HG03039 (cell line): Measurements from ENCODE around the gene ARHGEF10L.

Experiments
- ATAC-seq: cut with Tn5 transposase; IDR thresholded peaks from one replicate; pipeline ENCODE4 v1.9.1; 2021; ENCODE audit warnings: mild to moderate bottlenecking, moderate library complexity; ENCODE audit not compliant: unreplicated experiment

ARHGEF10L gene

DNA sequence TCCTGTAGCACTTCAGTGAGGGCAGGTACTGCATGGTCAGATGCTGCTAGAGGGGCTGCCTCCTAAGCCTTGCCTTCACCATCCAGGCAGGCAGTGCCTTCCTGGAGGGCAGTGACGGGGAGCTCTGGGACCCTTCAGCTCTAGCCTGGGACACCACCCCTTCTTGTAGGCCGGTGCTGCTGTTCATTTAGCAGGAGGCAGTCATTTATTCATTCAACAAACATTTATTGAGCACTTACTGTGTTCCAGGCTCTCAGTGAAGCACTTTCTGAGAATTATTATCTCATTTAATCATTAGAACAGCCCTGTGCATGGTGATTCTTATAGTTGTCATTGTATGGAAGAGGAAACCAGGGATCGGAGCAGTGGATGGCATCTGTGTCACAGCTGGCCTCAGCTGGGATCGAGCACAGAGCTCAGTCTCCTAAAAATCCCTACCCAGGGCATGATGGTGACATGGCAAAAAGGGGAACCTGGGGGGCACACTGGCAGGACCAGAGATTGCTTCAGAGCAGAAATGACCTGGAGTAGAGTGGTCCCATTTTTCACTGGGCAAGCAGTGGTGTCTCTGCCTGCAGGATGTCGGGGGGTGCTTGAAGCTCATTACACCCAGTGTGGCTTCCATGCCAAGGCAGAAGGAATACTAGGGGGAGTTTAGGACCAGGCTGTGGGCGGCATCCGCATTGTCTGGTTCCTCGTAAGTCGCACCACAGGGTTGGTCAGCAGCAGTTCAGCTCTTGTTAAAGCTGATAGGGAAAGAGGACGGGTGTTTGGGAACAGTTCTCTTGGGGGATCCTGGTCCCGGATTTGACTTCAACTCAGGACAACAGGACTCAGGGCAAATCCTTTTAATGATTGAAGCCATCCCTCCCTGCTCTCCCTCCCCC is 28.8 kb downstream of the ARHGEF10L start:
- no peak for ATAC-seq

DNA sequence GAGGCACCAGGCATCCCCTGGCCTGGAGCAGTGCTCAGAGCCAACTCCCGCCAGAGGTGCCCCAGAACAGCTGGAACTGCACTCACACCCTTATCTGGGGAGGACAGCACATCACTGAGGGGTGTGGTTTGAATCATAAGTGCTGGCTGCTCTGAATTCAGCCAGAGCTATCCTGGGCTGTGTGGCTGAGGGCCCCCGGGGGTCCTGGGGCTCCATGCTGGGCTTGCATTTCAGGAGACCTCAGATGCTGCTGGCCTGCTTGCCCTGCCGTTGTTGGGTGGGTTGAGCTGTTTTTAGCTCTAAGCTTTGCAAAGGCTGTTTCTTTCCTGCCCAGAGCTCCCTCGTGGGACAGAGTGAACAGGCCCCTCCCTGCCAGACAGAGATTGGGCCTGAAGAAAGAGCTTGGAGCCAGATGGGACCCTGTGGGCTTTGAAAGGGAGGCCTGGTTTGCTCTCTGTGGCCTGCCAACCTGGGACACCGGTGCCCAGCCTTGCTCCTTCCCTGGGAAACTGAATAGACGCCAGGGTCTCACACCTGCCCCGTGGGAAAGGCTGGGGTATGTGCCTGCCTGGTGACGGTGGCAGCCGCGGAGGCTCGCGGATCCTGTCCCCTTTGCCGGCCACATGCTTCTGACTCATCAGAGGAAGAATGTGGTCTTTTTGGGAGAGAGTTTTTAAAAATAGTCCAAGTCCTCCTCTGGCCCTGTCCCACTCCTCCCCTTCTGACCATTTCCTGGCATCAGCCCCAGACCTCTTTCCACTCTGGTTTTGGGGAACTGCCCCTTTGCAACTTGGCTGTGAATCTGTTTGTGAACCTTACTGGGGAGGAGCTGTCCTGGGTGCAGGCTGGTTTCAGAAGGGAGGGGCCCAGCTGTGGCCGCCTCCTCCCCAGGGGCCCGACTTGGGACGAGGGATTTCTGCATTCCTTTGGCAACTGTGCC is 30.0 kb downstream of the ARHGEF10L start:
- ATAC-seq, result no peak

DNA sequence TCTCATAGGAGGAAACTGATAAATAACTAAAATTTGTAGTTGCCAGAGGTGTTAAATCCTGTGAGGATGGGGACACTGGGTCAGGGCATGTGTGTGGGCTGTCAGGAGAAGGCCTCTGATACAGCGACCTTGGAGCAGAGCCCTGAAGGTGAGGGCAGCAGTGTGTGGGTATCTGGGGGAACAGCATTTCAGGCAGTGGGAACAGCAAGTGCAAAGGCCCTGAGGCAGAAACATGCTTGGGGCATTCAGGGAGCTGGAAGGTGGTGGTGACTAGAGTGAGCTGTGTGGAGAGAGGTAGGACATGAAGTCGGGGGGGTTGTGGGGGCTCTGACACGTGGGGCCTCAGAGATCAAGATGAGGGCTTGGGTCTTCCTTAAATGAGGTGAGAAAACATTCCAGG is 30.7 kb downstream of the ARHGEF10L start:
- no peak for ATAC-seq

DNA sequence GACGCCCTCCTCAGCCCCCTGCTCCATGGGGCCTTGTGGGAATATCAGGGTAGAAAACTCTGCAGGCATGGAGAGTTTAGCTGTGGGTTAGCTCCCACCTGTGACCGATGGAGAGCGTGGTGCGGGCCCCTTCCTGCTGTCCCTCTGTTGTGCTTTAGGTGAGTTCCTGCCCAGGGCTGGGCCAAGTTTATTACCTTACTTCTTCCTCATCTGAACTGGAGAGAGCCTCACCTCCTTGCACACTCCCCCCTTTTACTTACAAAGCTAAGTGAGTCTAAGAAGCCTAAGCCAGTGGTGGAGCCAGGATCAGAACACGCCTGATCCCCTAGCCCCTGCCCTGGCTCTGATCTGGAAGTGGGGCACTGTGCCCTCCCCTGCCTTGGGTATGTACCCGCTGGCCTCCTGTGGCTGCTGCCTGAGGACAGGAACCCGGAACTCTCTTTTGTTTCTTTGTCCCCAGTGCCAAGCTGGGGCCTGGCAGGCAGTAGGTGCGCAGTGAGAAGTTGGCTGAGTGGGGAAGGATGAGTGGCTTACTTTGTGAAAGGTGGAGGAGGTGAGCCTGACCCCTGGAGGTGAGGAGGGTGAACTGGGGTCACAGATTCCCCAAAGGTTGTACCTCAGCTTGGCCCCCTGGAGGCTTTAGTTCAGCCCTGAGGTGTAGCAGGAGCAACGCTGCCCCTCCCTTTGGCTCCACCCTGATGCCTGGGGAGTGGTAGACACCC is 32.9 kb downstream of the ARHGEF10L start:
- no peak for ATAC-seq

DNA sequence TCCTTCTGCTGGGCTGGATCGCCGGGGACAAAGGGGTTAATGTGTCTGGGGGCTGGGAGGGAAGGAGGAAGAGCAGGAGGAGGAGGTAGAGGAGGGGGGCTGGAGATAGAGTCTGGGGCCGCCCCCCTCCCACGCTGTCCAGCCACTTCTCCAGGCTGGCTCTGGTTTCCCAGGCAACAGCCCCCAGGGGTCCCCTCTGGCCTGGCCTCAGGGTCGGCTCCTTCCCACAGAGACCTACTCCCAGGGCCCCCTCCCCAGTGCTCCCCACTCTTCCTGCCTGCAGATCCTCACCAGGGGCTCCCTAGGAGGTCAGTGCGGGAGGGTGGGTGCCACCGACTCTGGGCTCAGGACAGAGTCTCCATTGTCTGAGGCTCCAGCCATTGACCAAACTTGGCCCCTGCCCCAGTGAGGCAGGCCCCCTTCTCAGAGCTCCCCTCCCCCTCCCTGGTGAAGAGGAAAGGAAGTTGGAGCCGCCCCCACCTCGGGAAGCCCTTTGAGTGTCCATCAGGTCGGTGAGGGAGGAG is 34.1 kb downstream of the ARHGEF10L start:
- ATAC-seq, result no peak

DNA sequence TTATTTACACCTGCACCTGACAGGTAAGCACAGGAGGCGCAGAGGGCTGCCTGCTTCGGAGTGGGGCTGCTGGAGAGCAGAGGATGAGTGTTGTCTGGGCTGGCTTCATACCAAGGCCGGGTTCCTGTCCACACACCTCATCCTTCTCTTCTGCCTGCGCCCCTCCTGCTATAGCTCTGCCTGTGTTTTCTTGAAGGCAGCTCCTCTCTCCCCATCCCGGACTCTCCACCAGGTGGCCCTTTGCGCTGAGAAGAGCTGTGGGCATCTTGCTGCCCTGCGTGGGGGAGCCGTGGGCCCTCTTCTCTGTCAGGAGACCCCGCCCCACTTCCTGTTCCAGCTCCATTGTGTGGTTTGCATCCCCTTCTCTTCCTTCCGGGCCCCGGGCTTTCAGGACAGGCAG is 35.0 kb downstream of the ARHGEF10L start:
- ATAC-seq, result no peak

DNA sequence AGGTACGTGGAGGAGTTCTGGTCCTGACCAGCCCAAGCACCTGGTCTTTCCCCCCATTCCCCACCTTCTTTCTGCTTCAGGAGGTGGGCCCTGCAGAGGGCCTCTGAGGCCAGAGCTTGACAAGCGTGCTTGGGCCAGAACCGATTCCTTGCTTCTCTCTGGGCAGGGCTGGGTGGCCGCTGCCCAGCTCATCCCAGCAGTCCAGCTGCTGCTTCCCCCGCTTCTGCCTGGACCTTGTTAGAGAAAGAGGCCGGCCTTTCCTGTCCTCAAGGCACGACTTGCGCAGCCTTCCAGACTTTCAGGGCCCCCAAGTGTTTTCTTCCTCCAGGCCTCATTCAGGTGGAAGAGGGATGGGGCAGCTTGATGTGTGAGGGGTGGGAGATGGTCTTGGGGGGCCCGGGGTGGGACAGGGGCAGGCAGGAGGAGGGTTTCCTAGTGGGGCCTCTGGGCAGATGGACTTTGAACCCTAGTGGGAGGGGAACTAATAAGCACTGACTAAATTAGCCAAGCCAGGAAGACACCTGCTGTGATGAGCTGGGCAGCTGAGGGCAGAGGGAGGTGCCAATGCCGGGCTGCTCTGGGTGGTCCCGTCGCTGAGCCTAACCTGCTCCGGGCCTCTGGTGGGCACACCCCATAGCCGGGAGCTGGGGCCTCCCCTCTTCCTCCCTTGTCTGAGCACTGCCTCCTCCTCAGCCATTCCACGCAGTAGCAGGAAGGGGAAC is 36.5 kb downstream of the ARHGEF10L start:
- ATAC-seq, result no peak

DNA sequence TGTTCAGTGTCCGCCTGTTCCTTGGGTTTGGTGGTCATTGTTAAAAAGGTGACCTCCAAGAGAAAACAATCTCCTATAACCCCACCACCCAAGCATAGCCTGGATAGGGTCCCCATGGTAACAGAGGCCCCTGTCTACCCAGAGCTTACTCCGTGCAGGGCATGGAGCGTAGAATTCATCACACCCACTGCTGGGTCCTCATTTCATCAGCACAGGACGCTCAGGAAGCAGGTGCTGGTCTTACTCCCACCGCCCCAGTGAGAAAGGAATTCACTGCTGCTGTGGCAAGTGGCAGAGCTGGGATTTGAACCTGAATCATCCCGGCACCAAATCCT is 37.0 kb downstream of the ARHGEF10L start:
- ATAC-seq, result no peak

DNA sequence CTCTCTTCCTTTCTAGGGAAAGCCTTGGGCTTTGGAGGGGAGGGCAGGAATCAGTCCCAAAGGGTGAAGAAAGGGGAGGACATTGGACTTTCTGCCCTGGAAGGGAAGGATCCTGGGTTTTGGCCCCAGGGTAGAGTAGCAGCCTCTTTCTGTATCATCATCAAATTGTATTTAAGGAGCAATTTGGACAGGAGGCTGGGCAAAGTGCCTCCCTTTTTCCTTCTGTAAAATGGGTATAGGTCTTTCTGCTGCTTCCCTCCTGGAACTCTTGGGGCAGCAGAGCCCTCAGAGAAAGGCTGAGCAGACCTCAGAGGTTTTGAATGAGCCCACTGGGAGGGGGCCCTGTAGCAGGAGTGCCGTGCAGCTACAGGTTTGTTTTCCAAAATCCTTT is 38.4 kb downstream of the ARHGEF10L start:
- no peak for ATAC-seq

DNA sequence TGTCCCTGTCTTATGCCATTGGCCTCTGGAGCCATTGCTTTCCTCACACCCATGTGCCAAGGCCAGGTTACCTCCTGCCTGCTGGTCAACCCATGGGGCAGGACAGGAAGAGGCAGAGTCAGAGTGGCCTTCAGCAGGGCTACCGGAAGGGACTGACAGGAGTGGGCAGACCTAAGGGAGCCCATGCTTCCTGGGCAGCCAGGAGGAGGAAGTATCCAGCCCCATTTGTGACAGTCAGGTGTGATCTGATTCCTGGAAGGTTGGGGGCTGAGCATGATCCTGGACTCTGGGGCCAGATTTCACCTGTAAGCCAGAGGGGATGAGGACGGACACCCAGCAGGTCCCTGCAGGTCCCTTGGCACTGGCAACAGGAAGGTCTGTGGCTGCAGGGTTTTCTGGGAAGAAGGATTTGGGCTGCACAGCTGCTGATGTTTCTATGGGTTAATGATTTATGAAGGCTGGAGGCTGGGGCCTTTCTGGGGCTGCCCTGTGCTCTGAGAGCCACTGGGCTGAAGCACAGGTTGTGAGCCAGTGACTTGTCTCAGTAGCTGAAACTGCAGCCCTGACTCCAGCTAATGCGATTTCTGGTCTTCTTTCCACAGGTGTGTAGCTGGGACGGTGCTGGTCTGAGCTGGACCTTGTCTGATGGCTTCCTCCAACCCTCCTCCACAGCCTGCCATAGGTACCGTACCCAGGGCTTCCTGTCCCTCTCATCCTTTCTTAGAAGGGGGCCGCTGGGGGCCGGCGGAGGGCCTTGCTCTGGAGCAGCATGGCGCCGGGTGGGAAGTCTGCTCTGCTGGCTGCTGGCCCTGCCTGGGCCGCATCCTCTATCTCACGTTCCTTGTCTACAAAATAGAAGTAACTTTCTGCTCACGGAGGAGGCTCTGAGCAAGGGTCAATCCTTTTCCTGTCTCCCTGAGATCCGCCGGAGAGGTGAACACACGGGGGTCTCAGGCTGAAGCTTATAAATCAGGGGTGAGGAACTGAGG is 40.7 kb downstream of the ARHGEF10L start:
- ATAC-seq, result no peak

DNA sequence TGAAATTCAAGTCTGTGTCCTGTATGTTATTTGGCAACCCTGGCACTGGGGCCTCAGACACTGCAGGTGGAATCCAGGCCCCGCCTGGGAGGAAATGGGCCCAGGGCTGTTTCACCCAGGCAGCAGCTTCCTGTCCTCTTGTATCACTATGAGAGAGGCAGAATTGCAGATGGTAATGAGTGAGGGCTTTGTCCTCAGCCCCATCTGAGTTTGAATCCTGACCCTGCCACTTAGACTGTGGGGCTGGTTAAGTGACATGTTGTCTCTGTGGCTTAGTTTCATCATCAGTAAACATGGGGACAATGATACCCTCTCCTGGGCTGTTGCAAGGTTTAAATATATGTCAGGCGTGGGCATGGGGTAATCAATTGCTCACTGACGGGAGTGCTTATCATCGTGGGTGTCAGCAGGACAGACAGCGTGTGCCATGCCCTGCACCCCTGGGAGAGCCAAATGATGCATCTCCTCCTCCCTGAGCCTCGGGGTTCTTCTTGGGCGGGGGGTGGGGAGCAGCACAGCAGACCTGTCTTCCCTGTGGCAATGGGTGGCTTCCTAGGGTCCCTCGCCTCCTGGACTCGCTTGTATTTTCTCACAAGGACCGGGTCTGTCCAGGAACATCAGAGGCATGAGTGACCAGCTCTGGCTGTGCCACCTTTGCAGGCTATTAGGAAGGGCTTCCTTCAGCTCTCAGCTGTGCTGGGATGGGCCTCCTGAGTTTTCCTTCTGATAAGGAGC is 42.1 kb downstream of the ARHGEF10L start:
- no peak for ATAC-seq

DNA sequence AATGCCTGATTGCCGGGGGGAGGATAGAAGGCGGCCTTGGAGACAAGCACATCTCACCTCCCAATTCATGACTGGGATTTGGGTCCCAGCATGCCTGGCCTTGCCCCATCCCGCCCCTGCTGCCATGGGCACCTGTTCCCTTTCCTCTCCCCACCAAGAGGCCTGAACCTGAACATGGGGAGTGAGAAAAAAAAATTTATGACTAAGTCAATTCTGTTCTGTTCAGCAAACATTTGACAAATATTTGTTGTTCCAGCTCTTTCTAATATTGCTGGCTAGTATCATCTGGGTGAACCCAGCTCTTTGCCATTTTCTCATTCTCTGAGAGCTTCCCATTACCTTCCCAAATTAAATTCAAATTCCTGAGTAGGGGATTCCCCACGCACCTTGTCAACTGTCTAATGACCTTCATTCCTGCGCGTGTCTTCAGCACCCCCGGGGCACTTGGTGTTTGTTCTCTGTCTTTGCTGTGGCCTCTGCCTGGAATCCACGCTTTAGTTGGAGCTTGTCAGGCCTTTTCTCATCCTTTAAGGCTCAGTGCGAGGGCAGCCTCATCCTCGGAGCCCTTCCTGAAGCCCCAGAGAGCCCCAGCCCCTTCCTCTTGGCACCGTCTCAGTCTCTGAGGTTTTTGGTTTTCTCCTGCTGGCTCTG is 42.8 kb downstream of the ARHGEF10L start:
- no peak for ATAC-seq

DNA sequence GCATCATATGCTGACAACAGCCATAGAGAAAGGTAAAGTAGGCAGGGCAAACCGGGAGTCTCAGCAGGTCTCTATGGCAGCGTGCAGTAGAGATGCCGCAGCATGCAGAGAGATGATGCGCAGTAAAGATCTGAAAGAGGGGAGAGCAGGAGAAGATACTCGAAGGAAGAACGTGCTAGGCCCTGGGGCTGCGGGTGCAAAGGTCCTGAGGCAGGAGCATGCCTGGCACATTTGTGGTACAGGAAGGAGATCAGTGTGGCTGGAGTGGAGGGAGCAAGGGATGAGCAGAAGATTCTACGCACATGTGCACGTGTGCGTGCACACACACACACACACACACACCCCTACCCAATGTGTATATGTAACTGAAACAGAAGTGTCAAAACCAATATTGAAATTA is 45.0 kb downstream of the ARHGEF10L start:
- ATAC-seq, result no peak

DNA sequence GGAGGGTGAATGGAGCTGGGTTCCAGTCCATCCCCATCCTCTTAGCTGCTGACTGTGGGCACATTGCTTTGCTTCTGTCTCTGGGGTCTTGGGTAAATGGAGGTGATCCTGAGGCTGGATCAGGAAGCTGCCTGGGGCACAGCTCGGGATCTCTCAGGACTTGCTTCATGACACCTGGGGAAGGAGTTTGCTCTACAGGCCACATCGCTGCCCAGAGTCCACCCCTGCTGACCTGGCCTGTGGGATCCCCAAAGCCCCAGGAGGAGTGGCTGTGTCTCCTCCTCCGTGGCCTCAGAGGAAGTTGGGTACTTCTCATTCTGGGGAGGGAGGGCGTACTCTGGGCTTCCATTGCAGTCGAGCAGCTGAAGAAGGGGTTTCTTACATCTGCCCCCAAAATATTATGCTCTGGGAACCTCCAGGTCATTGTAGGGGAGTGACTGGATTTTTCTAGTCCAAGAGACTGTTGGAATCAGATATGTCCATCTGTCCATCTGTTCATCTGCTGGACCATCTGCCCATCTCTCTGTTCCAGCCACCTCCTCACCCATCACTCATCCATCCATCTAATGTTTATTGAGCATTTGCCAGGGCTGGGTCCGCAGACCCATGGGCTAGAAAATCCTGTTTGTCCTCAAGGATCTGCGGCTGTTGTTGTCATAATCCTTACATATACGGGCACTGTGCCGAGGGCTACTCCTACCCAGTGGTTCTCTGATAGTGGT is 45.9 kb downstream of the ARHGEF10L start:
- ATAC-seq, result no peak

DNA sequence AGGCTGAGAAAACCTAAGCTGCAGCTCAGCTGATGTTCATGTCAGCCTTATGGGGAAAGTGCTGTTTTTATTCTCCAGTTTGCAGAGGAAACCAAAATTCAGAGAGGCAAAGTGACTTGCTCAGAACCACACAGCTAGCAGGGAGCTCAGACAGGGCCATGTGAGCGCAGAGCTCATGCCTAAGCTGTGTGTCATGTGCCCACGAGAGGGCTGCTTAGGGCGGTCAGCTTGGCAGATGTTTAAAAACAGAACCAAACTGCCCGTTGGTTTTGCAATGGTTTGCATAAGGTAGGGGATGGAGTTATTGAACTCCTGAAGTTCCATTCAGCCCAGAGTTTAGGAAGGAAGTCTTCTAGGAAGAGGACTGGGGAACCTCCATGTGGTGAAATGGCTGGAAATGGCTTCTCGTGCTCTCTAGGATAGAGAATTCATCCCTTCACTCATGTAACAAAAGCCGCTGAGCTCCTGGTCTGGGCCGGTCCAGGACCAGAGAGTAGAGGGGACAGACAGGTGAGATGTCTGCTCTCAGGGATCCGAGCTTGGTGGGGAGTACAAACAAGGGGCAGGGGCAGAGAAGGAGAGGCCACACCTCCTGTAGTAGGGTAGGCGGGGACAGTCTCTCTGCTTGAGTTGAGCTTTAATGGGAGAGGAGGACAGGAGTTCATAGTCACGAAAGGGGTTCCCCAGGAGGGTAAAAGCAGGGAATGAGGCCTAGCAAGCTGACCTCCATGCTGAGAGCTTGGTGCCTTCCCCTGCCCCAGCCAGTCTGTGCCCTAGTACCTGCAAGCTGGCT is 46.9 kb downstream of the ARHGEF10L start:
- no peak for ATAC-seq

DNA sequence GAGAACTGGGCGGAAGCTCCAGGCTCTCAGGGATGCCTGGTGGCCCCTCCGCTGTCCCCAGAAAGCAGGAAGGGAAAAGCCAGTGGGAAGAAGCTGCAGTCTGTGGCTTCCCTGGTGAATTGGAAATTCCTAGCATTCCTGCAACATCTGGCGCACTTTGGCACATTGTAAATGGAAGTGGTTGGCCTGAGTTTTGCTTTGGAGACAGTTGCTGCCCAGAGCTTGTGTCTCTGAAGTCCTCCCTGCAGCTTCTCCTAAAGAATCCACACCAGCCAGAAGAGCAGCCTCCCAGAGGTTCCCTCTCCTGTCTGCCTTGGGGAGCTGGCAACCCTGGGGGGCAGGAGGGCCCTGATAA is 48.2 kb downstream of the ARHGEF10L start:
- no peak for ATAC-seq
